ENCODE results near the gene SETD2. TPM values are rescaled to one million over a fixed set of nuclear protein-coding genes. Genes with fewer than 3 reads are reported as not detected.

The SETD2 gene
- total and polyA plus RNA-seq, 10 donors = 10.4 to 94.0 (median 63.8) TPM

GRCh38 chr3:47133641-47134040 is 30.3 kb downstream of the SETD2 start:
- H3K27me3 ChIP-seq (replicated peaks in 1 of 7) = no peaks in the 10 kb centered on the region
- intact Hi-C loops (cut with DNase I; ENCODE audit: low total_unique reads) = no loop called here
- WGBS, 5 donors = 59 to 80% (median 68%) methylated on average over 3 of the region's 3 CpGs
- no peaks in the 10 kb centered on the region for H3K36me3 ChIP-seq
- H3K4me3 ChIP-seq = no peak overlapping the region
- TF ChIP-seq POLR2A (IDR thresholded peaks at IDR 0.05) (no peak), CTCF (IDR thresholded peaks at IDR 0.05 in 8 of 11, conservative IDR thresholded peaks at IDR 0.05 in 3 of 11) (no peak), POLR2AphosphoS5 (IDR thresholded peaks at IDR 0.05) (no peak)
- H3K4me1 ChIP-seq = peaks cover 15 to 93% (median 60%) of the 10 kb centered on the region in 6 donors
- H3K9me3 ChIP-seq = no peaks in the 10 kb centered on the region
- peak overlapping the region in 2 of 8 donors; percentile 10 to 19 for H3K27ac ChIP-seq
- no peak for DNase-seq

DNA sequence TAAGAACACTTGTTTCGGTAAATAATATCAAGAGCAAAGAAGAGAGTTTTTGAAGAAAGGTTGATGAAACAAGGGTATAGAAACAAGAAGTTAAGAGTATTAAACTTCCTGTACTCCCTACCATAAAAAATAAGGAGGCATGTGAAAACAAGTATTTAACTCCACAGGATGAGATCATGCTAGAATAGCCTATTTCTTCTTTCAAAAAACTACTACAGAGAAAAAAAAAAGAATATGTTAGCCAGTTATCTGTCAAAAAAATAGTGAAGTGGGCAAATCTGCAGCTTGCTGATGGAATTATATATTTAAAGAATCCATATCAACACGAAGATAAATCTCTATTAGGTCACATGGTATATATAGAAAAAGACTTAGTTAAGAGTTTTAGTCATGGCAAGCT is 33.4 kb downstream of the SETD2 start:
- Histone ChIP-seq H3K27ac (no peak overlapping the region), H3K27me3 (replicated peaks in 1 of 7) (no peaks in the 10 kb centered on the region), H3K4me1 (peaks cover 16 to 88% (median 47%) of the 10 kb centered on the region in 6 donors), H3K36me3 (peaks cover 0 to 14% (median 0%) of the 10 kb centered on the region in 6 donors), H3K9me3 (no peaks in the 10 kb centered on the region), H3K4me3 (no peak overlapping the region)
- WGBS, 5 donors = 77 to 86% (median 79%) methylated on average over 2 of the region's 2 CpGs
- no peak for DNase-seq
- intact Hi-C loops (cut with DNase I; ENCODE audit: low total_unique reads) = no loop called here
- no peak for TF ChIP-seq POLR2AphosphoS5 (IDR thresholded peaks at IDR 0.05)
- TF ChIP-seq CTCF (IDR thresholded peaks at IDR 0.05 in 8 of 11, conservative IDR thresholded peaks at IDR 0.05 in 3 of 11) = no peak
- no peak for TF ChIP-seq POLR2A (IDR thresholded peaks at IDR 0.05)

DNA sequence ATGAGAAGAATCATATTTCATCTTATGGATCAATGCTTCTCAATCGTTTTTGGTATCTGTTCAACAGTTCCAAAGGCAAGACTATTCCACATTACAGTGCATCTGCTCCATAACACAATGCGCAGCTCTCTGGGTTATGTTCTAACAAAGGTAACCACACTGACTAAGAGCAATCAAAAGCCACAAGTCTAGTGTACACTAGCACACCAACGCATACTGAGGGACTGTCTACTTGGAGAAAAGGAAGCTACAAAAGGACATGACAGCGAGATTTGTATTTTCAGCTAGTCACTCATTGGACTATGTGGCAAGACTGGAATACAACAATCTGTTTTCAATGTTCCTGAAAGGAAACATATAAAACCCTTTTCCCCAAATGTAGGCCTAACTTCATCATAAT is 35.8 kb downstream of the SETD2 start:
- intact Hi-C loops (cut with DNase I; ENCODE audit: low total_unique reads) = no loop called here
- WGBS, 5 donors = 62 to 79% (median 76%) methylated on average over 4 of the region's 4 CpGs
- Histone ChIP-seq H3K4me1 (peaks cover 4 to 64% (median 28%) of the 10 kb centered on the region in 6 donors), H3K27me3 (replicated peaks in 1 of 7) (no peaks in the 10 kb centered on the region), H3K9me3 (no peaks in the 10 kb centered on the region), H3K27ac (no peak overlapping the region), H3K4me3 (no peak overlapping the region), H3K36me3 (peaks cover 0 to 38% (median 13%) of the 10 kb centered on the region in 6 donors)
- no peak for DNase-seq
- TF ChIP-seq POLR2A (IDR thresholded peaks at IDR 0.05) = no peak
- TF ChIP-seq CTCF (IDR thresholded peaks at IDR 0.05 in 8 of 11, conservative IDR thresholded peaks at IDR 0.05 in 3 of 11) = no peak
- TF ChIP-seq POLR2AphosphoS5 (IDR thresholded peaks at IDR 0.05) = no peak

- H3K27ac ChIP-seq = no peak overlapping the region
- H3K9me3 ChIP-seq = no peaks in the 10 kb centered on the region
- no peaks in the 10 kb centered on the region for H3K27me3 ChIP-seq (replicated peaks in 1 of 7)
- DNase-seq = no peak
- intact Hi-C loops (cut with DNase I; ENCODE audit: low total_unique reads) = no loop called here
- no peak overlapping the region for H3K4me3 ChIP-seq
- peaks cover 0 to 25% (median 5%) of the 10 kb centered on the region in 6 donors for H3K4me1 ChIP-seq
- TF ChIP-seq POLR2AphosphoS5 (IDR thresholded peaks at IDR 0.05) (no peak), CTCF (IDR thresholded peaks at IDR 0.05 in 8 of 11, conservative IDR thresholded peaks at IDR 0.05 in 3 of 11) (no peak), POLR2A (IDR thresholded peaks at IDR 0.05) (no peak)
- WGBS, 5 donors = 99 to 100% (median 100%) methylated on average over 3 of the region's 3 CpGs
- peaks cover 2 to 81% (median 41%) of the 10 kb centered on the region in 6 donors for H3K36me3 ChIP-seq
These were observed 40.1 kb downstream of the SETD2 start for GRCh38 chr3:47123857-47124256.
